ENCODE results near the gene ADRM1. TPM values are rescaled to one million over a fixed set of nuclear protein-coding genes. Genes with fewer than 3 reads are reported as not detected.

ADRM1 gene
- total and polyA plus RNA-seq, 2 experiments from 2014 or later: 206 to 243 TPM

GRCh38 chr20:62274332-62274950 is 28.4 kb upstream of the ADRM1 start:
- DNase-seq (ENCODE audit: low spot score): no peak
- Histone ChIP-seq H3K27ac (ENCODE audit: low read depth) (no peak overlapping the region), H3K9me2 (ENCODE audit: insufficient read depth) (no peaks in the 10 kb centered on the region), H3K36me3 (ENCODE audit: insufficient read depth) (no peaks in the 10 kb centered on the region), H4K20me1 (replicated peaks; ENCODE audit: insufficient read depth) (no peaks in the 10 kb centered on the region; the same call in 1 of the 2 replicates), H3K27me3 (ENCODE audit: insufficient read depth) (no peaks in the 10 kb centered on the region), H3K79me2 (replicated peaks; ENCODE audit: insufficient read depth) (no peaks in the 10 kb centered on the region), H3K4me1 (ENCODE audit: insufficient read depth) (no peaks in the 10 kb centered on the region), H3K4me3 (no peak overlapping the region), H2AFZ (no peak overlapping the region), H3K4me2 (no peak overlapping the region), H3F3A (replicated peaks; ENCODE audit: low read depth) (no peaks in the 10 kb centered on the region)
- no peak overlapping the region for H3K4me3 Mint-ChIP-seq
- TF ChIP-seq ZNF462 (CRISPR knock-in tag; IDR thresholded peaks at IDR 0.05) (no peak), NANOG (IDR thresholded peaks at IDR 0.05; ENCODE audit: borderline replicate concordance) (no peak), EZH2phosphoT487 (IDR thresholded peaks at IDR 0.05; ENCODE audit: unreplicated experiment) (no peak), POLR2AphosphoS5 (IDR thresholded peaks at IDR 0.05; ENCODE audit: low read depth) (no peak), STAT1 (IDR thresholded peaks at IDR 0.05; ENCODE audit: unreplicated experiment) (no peak), REST (IDR thresholded peaks at IDR 0.05; ENCODE audit: unreplicated experiment) (no peak), ZNF114 (CRISPR knock-in tag; IDR thresholded peaks at IDR 0.05) (no peak), JUNB (IDR thresholded peaks at IDR 0.05; ENCODE audit: unreplicated experiment) (no peak), CREB1 (CRISPR knock-in tag; IDR thresholded peaks at IDR 0.05; ENCODE audit: low read depth) (no peak), EZH2 (IDR thresholded peaks at IDR 0.05; ENCODE audit: low read depth, unreplicated experiment) (no peak), CTCF (conservative IDR thresholded peaks at IDR 0.05; ENCODE audit: low read depth in 2 of 2) (no peak), ETS1 (IDR thresholded peaks at IDR 0.05) (no peak), ZNF331 (CRISPR knock-in tag; IDR thresholded peaks at IDR 0.05; ENCODE audit: low read depth) (no peak)
- H3K9me3 Mint-ChIP-seq: no peaks in the 10 kb centered on the region
- peaks cover 22% of the 10 kb centered on the region for H3K36me3 Mint-ChIP-seq (ENCODE audit: low read depth)
- ATAC-seq: no peak
- H3K27me3 Mint-ChIP-seq (ENCODE audit: insufficient read depth, low read depth, poor library complexity): no peaks in the 10 kb centered on the region
- H3K27ac Mint-ChIP-seq: no peak overlapping the region
- peaks cover 3% of the 10 kb centered on the region; the same call in 1 of the 3 replicates for H3K4me1 Mint-ChIP-seq

All from GM23338 (cell line).